Skin epidermis (tissue), 12 donors: ENCODE measurements around the gene SLC29A3.
"Not testable (repeated sequence)": the region's sequence is repeated elsewhere in the genome, so short reads cannot be mapped to it uniquely, and the experiment has no call there.

Experiments
- H3K27ac ChIP-seq, 21 experiments: fragments of 200-600 bp; sonication (generic) in 11 of 21; one replicate each; pipeline ENCODE4 v1.5.0; 2020; ENCODE audit warnings: mild to moderate bottlenecking in 3 of 21, inconsistent platforms in 2 of 21, moderate library complexity in 2 of 21
- H3K4me3 ChIP-seq, 7 experiments: fragments of 200-600 bp; sonication (generic) in 2 of 7; one replicate each; pipeline ENCODE4 v1.5.0; 2020; ENCODE audit warnings: inconsistent platforms in 2 of 7, mild to moderate bottlenecking in 2 of 7, moderate library complexity in 1 of 7

SLC29A3 gene

DNA sequence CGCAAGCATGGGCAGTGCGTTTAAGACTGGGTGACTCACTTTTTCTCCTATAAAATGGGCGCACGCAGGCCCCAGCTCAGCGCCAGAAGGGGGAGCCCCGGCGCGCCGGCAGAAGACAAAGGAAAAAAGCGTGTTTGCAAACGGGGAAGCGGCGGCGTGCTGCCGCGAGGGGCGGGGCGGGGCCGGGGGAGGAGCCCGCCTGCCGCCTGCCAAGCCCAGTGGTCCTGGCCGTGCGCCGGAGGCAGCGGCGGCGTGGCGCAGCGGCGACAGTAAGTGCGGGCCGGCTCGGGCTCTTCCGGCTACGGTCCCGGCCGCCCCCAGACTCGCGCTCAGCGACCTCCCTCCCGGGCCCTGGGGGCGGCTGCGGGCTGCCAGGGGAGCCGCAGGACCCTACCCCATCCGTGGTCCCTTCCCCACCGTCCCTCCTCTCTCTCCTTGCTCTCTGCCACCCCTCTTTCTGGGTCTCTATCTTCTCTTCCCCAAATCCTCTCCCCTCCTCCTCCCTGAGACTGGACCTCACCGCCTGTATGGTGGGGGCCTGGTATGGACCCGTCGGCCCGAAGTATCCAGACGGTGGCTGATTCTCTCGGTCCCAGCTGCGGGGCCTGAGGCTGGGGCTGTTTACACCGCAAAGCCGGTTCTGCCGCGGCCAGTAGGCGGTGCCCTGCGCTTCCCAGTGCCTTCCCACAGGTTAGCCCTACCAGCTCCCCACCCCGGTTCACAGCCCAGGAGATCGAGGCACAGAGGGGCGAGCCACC lies at the start of gene SLC29A3:
TSS of gene SLC29A3 (plus strand) at position 218 of the 758 bp plus-strand sequence. CDS start at position 269, 51 bp downstream.
- peak within 1 kb of the TSS; percentile 57 to 78 (median 61) for H3K4me3 ChIP-seq

DNA sequence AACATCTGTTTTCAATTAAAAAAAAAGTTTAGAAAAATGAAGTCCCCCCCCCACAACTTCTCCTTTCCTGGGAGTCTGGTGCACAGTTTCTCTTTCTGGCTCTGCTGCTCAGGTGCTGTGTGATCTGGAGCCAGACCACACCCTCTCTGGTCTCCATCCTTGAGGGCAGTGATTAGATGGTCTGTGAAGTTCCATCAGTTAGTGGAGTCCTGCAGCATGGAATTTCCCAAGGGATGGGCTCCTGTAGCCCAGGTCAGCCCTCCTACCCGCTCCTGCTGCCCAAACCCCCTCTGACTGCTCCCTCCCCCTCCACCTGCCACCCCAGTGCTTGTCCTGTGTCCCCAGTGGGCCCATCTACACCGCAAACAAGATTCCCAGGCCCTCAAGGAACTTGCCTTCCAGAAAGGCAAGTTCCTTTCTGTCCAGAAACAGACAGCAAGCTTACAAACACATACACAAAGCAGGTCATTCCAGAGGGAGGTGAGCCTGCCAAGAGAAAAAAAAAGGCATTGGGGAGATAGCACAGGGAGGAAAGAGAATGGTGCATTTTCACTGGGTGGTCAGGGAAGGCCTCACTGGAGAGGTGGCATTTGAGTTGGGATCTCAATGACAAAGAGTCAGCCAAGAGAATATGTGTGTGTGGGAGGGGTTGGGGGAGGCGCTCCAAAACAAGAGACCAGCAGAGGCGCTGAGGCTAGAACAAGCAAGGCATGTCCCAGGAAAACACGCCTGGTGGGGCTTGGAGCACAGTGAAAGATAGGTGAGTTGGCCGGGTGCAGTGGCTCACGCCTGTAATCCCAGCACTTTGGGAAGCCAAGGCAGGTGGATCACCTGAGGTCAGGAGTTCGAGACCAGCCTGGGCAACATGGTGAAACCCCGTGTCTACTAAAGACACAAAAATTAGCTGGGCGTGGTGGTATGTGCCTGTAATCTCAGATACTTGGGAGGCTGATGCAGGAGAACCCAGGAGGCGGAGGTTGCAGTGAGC lies 49.5 kb upstream of the SLC29A3 start:
- peak overlapping the region in 1 of 21 experiments; percentile 5 for H3K27ac ChIP-seq

More for the DNA sequence above, at the start of gene SLC29A3:
- H3K27ac ChIP-seq: peak within 1 kb of the TSS in 20 of 21 experiments; percentile 46 to 87 (median 82)

GRCh38 chr10:71270301-71271220 lies 48.5 kb upstream of the SLC29A3 start:
- H3K27ac ChIP-seq: no peak overlapping the region

More for the DNA sequence above, 49.5 kb upstream of the SLC29A3 start:
- no peak overlapping the region for H3K4me3 ChIP-seq

DNA sequence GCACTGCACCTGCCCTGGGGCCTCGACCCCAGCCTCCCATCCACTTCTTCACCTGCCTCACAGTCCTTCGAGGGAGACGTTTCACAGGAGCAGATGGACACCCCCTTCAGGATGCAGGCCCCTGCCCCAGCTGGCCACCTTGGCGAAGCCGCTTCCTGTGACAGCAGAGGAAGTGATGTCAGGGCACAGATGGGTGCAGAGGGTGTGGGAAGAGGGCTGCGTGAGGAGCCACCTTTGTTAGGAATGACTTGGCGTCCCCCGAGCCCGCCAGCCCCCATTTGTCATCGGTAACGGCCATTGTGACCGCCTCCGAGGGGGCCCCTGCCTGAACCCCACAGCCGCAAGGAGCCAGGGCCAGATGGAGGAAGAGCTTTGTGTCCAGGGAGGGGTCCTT lies 47.4 kb upstream of the SLC29A3 start:
- H3K4me3 ChIP-seq: no peak overlapping the region
- peak overlapping the region in 1 of 21 experiments; percentile 17 for H3K27ac ChIP-seq

More at GRCh38 chr10:71270301-71271220, 48.5 kb upstream of the SLC29A3 start:
- no peak overlapping the region for H3K4me3 ChIP-seq

DNA sequence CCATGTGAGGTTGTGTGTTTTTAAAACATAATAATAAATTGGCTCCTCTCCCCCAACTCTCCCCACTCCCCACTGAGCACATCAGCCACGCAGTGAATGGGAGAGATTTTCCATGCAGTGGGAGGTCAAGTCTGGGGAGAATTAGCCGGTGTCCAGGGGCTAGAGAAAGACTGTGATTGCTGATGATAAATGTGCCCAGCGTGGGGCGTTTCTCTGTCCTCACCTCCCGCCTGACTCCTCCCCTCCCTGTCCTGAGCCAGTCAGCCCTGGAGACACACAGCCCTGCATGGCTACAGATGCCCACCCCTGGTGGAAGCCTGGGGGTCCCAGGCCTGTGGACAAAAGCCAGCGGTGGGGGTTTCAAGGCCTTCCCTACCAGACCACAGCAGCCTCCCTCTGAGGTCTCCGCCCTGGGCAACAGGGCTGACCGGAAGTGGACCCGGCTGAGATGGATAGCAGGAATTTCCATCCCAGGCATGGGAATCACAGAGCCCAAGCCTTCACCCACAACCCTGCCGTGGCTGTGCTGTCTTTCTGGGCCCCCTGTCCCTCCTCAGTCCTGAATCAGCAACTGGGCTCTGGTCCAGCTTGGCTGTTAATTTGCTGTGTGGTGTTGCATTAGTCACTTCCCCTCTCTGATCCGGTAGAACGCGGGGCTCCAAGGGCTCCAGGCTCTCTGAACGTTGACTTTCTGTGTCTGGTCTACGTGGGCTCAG lies 46.8 kb upstream of the SLC29A3 start:
- Histone ChIP-seq H3K27ac (peak overlapping the region in 2 of 21 experiments; percentile 17 to 42), H3K4me3 (no peak overlapping the region)

GRCh38 chr10:71272974-71273373 lies 46.1 kb upstream of the SLC29A3 start:
- not testable (repeated sequence) for H3K4me3 ChIP-seq, H3K27ac ChIP-seq

- Histone ChIP-seq H3K4me3 (no peak overlapping the region), H3K27ac (no peak overlapping the region)
Observed at GRCh38 chr10:71273506-71273905, 45.6 kb upstream of the SLC29A3 start.

DNA sequence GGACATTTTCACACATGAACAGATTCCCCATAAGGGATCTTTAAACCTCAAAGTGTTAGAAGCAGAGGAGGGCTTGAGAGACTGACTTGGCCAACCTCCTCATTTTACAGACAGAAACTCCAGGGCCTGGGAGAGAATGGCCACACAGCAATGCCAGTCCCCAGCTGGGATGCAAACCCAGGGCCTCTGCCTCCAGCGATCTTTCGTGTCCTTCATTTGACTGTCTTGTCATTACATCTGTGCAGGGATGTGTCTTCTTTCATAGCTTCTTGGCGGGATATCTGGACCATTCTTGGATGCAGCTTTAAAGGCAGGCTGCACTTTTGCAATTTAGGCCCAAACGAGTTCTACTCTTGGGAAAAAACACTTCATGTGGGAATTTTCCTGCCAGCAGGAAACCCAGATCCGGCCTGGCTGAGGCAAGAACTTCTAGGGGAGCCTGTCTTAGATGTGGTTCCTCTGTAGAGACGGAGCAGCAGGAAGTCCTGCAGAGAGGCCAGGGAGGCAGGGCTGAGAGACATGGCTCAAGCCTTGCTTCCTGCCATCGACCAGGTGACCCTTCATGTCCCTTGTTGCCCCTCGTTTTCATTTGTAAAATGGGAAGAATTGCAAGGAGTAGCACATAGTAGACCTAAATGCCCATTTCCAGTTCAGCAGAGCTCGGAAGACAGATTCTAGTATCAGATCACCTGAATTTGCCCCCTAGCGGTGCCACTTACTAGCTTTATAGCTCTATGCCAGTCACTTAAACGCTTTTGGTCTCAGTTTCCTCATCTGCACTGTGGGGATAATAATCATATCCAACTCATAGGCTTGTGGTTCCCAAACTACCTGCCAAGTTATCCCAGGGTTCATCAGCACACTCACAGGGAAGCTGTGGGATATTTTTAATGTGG lies 43.9 kb upstream of the SLC29A3 start:
- no peak overlapping the region for H3K4me3 ChIP-seq
- H3K27ac ChIP-seq: no peak overlapping the region

- no peak overlapping the region for H3K27ac ChIP-seq
- no peak overlapping the region for H3K4me3 ChIP-seq
Observed at GRCh38 chr10:71276873-71277272, 42.2 kb upstream of the SLC29A3 start.

GRCh38 chr10:71277914-71278665 lies 41.0 kb upstream of the SLC29A3 start:
- Histone ChIP-seq H3K4me3 (no peak overlapping the region), H3K27ac (no peak overlapping the region)

DNA sequence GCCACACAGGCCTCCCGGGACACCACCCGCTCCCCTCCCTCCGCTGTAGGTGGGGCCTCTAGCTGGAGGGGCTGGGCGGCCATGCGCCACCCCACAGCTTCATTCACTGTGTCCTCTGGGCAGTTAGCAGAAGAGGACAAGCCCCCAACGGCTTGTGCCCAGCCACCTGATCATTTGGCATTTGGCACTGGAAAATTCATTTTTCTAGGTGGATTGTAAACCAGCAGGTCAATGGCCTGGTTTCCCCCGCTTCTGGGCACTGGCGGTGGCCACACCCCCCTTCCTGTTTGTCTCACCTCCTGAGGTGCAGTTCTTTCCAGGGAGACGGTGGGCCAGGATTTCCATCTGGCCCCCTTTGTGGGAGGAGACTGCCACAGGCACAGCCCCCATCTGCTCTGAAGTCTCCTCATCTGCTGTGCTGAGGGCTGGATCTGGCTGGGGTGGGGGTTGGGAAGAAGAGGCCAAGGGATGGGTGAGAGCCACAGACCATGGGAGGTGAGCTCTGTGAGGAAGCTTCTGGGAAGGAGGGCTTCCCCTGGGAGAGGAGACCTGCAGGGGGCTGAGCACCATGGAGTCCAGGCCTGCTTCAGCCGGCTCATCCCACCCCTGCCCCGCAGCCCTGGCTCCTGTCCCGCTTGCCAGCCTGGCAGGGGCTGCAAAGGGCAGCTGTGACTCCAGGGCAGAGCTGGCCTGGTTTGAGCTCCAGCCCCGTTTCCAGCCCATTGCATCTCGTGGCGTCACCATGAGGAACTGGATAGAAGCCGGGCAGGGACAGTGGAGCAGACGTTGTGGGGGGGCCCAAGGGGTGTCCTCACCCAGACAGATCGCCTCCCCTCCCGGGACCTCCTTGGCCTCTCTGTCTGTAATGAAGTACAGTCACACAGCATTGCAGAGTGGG lies 40.1 kb upstream of the SLC29A3 start:
- H3K27ac ChIP-seq: no peak overlapping the region
- H3K4me3 ChIP-seq: no peak overlapping the region

GRCh38 chr10:71279590-71280170 lies 39.4 kb upstream of the SLC29A3 start:
- no peak overlapping the region for H3K27ac ChIP-seq
- no peak overlapping the region for H3K4me3 ChIP-seq

- Histone ChIP-seq H3K27ac (no peak overlapping the region), H3K4me3 (no peak overlapping the region)
Observed at GRCh38 chr10:71280216-71280615, 38.8 kb upstream of the SLC29A3 start.

- H3K27ac ChIP-seq: no peak overlapping the region
- H3K4me3 ChIP-seq: no peak overlapping the region
Observed at GRCh38 chr10:71280825-71281224, 38.2 kb upstream of the SLC29A3 start.

- Histone ChIP-seq H3K4me3 (no peak overlapping the region), H3K27ac (no peak overlapping the region)
Observed at GRCh38 chr10:71281646-71282322, 37.3 kb upstream of the SLC29A3 start.
